K562 (cell line): ENCODE results near the gene NUP85. TPM values are rescaled to one million over a fixed set of nuclear protein-coding genes. Genes with fewer than 3 reads are reported as not detected.

Experiments
- ARID3B ChIP-seq: fragments of 250-450 bp; sonication (Bioruptor Pico); IDR thresholded peaks from 2 replicates; pipeline ENCODE4 v1.4.0; 2020; ENCODE audit warnings: borderline replicate concordance
- BHLHE40 ChIP-seq: IDR thresholded peaks from 2 replicates; pipeline ENCODE4 v1.6.1; 2011; ENCODE audit warnings: low read length, improper control_type of control experiment
- CBX3 ChIP-seq, 2 experiments: IDR thresholded peaks; 1 replicate in 1 of 2; 2 replicates in 1 of 2; pipeline ENCODE4 v1.6.1; 2012; ENCODE audit warnings: inconsistent platforms in 2 of 2, low read length in 2 of 2, borderline replicate concordance in 1 of 2, control low read depth in 1 of 2
- FOXK2 ChIP-seq, 2 experiments: fragments of 450-650 bp; IDR thresholded peaks in 1 of 2; conservative IDR thresholded peaks in 1 of 2; 2 replicates each; pipeline ENCODE4 v1.6.1; 2016; ENCODE audit warnings: low read depth in 2 of 2, mild to moderate bottlenecking in 1 of 2
- GTF2A2 ChIP-seq: IDR thresholded peaks from 2 replicates; pipeline ENCODE4 v1.6.1; 2016; ENCODE audit warnings: mild to moderate bottlenecking, missing genetic modification characterization, missing compliant biosample characterization
- HDAC6 ChIP-seq: IDR thresholded peaks from 2 replicates; pipeline ENCODE4 v1.6.1; 2012; ENCODE audit warnings: low read depth, mild to moderate bottlenecking, control low read depth, inconsistent platforms, low read length, moderate library complexity
- LARP7 ChIP-seq: fragments of 450-650 bp; IDR thresholded peaks from 2 replicates; pipeline ENCODE4 v1.6.1; 2016
- NR4A1 ChIP-seq, 2 experiments: fragments of 250-450 bp in 1 of 2; fragments of 450-650 bp in 1 of 2; sonication (Bioruptor Pico) in 1 of 2; IDR thresholded peaks; 2 replicates each; pipeline versions ENCODE4 v1.4.0 to v1.6.1; 2016 to 2020; ENCODE audit warnings: mild to moderate bottlenecking in 2 of 2, missing compliant biosample characterization in 1 of 2, missing genetic modification characterization in 1 of 2, moderate library complexity in 1 of 2
- RUNX1 ChIP-seq: sonication (generic); IDR thresholded peaks from 2 replicates; pipeline ENCODE4 v1.6.1; 2016; ENCODE audit warnings: antibody characterized with exemption, low read depth
- SIN3B ChIP-seq: fragments of 450-650 bp; IDR thresholded peaks from 2 replicates; pipeline ENCODE4 v1.6.1; 2017; ENCODE audit warnings: low read depth, mild to moderate bottlenecking, moderate library complexity
- VEZF1 ChIP-seq: fragments of 200-800 bp; sonication (Bioruptor generic); IDR thresholded peaks from 2 replicates; pipeline ENCODE4 v1.6.1; 2017; ENCODE audit warnings: missing genetic modification characterization, missing compliant biosample characterization
- ZEB2 ChIP-seq: fragments of 450-650 bp; IDR thresholded peaks from 2 replicates; pipeline ENCODE4 v1.6.1; 2016
- ZNF398 ChIP-seq: fragments of 250-450 bp; sonication (Bioruptor Pico); IDR thresholded peaks from 2 replicates; pipeline ENCODE4 v1.8.0; 2021; ENCODE audit warnings: moderate library complexity, mild to moderate bottlenecking, inconsistent platforms
- ZNF551 ChIP-seq: fragments of 250-450 bp; sonication (Bioruptor Pico); IDR thresholded peaks from 2 replicates; pipeline ENCODE4 v1.5.0; 2021; ENCODE audit warnings: mild to moderate bottlenecking, moderate library complexity
- ZNF76 ChIP-seq: fragments of 250-450 bp; sonication (Bioruptor Pico); IDR thresholded peaks from 2 replicates; pipeline ENCODE4 v1.4.0; 2020; ENCODE audit warnings: mild to moderate bottlenecking, moderate library complexity, borderline replicate concordance
- polyA plus RNA-seq, 8 experiments: library from polyadenylated mRNA; depleted of rRNA in 4 of 8; stranded (reverse) in 5 of 8; unstranded in 3 of 8; fragments of >200 nt; fragmentation: Nextera tagmentation in 2 of 8; fragmentation: Illumina TruSeq in 1 of 8; extraction: Ambion mirVana in 2 of 8; extraction: Trizol in 1 of 8; gene quantifications; 2 replicates each; pipeline versions ENCODE4 v1.2.1 to v1.2.3, GENCODE V29; 2011 to 2014; ENCODE audit warnings: inconsistent platforms in 1 of 8, missing spikeins in 1 of 8
- total RNA-seq, 7 experiments: library from RNA; depleted of rRNA in 6 of 7; stranded (reverse); fragments of >200 nt in 6 of 7; fragmentation: Illumina TruSeq in 2 of 7; extraction: Trizol in 2 of 7; gene quantifications; 2 replicates each; pipeline versions ENCODE4 v1.2.1 to v1.2.3, GENCODE V29; 2011 to 2021; ENCODE audit warnings: low replicate concordance in 1 of 7
- TF ChIP-seq, protein P1 (sequence below), 2 experiments: fragments of 450-650 bp; conservative IDR thresholded peaks; 2 replicates each; pipeline ENCODE4 v1.6.1; 2017; ENCODE audit warnings: mild to moderate bottlenecking in 2 of 2, moderate library complexity in 2 of 2

NUP85 gene
- total and polyA plus RNA-seq, 9 of the 15 experiments (the other 6 are each of a cell fraction or from before 2014, with no cell fraction given) = 50.2 to 177 (median 110) TPM

DNA sequence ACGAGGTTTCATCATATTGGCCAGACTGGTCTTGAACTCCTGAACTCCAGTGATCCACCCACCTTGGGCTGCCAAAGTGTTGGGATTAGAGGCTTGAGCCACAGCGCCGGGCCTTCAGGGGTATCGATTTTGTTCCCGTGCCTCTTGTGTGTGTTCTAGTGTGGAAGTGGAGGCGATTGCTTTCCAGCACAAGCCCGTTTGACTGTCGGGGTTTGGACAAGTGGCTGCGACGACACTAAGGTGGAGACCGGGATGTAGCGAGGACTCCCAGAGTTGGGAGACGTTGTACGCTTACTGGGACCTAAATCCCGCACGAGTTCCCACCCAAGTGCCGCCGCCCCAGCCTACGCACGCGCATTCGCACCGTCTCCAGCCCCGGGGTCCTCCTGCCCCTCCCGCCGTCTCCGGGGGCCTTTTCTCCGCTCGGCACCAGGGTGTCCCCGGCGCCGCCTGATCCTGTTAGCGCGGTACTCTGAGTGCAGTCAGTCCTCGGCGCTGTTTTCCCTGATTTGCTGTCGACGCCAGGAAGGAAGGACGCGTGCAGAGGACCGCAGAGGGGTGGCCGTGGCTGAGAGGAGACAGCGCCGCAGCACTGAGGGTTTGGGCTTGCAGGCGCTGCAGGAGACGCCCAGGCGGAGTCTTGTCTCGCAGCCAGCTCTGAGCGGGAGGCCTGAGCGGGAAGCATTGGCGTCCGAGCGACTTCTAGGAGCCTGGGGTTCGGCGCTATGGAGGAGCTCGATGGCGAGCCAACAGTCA is at the start of gene NUP85 (continued):
- TF ChIP-seq ZNF398 (CRISPR knock-in tag) (no peak), LARP7 (0 out of 2 replicates have a peak, but pooled peaks have one; percentile 1), ZNF551 (CRISPR knock-in tag) (no peak), FOXK2 (conservative IDR thresholded peaks at IDR 0.05 in 1 of 2, IDR thresholded peaks at IDR 0.05 in 1 of 2; ENCODE audit: low read depth in 2 of 2) (peak in 1 of 2 experiments; percentile 48; a peak in 1 of 4 replicates), SIN3B (peak; percentile 79; the same call in 1 of the 2 replicates), VEZF1 (CRISPR knock-in tag) (peak; percentile 97), ZEB2 (0 out of 2 replicates have a peak, but pooled peaks have one; percentile 54), HDAC6 (0 out of 2 replicates have a peak, but pooled peaks have one; percentile 35), ARID3B (CRISPR knock-in tag) (no peak), ZNF76 (CRISPR knock-in tag) (peak; percentile 60; the same call in 1 of the 2 replicates), BHLHE40 (peak; percentile 69), GTF2A2 (0 out of 2 replicates have a peak, but pooled peaks have one; percentile 10), NR4A1 (CRISPR knock-in tag; IDR thresholded peaks at IDR 0.05) (no peak), NR4A1 (tag; IDR thresholded peaks at IDR 0.05) (0 out of 2 replicates have a peak, but pooled peaks have one; percentile 29), RUNX1 (peak; percentile 17; the same call in 1 of the 2 replicates), CBX3 (IDR thresholded peaks at IDR 0.05; ENCODE audit: borderline replicate concordance in 1 of 2, low read length in 2 of 2) (peak in 1 of 2 experiments; percentile 73; a peak in 1 of 3 replicates)
- TF ChIP-seq, protein P1, sequence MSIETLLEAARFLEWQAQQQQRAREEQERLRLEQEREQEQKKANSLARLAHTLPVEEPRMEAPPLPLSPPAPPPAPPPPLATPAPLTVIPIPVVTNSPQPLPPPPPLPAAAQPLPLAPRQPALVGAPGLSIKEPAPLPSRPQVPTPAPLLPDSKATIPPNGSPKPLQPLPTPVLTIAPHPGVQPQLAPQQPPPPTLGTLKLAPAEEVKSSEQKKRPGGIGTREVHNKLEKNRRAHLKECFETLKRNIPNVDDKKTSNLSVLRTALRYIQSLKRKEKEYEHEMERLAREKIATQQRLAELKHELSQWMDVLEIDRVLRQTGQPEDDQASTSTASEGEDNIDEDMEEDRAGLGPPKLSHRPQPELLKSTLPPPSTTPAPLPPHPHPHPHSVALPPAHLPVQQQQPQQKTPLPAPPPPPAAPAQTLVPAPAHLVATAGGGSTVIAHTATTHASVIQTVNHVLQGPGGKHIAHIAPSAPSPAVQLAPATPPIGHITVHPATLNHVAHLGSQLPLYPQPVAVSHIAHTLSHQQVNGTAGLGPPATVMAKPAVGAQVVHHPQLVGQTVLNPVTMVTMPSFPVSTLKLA (conservative IDR thresholded peaks at IDR 0.05) = peak; percentile 78 to 88; a peak in 3 of 4 replicates
